ENCODE measurements around the gene TBC1D8. TPM values are rescaled to one million over a fixed set of nuclear protein-coding genes. Genes with fewer than 3 reads are reported as not detected.

TBC1D8 gene
- total RNA-seq, 2 experiments from 2014 or later: 1.0 to 1.8 TPM

DNA sequence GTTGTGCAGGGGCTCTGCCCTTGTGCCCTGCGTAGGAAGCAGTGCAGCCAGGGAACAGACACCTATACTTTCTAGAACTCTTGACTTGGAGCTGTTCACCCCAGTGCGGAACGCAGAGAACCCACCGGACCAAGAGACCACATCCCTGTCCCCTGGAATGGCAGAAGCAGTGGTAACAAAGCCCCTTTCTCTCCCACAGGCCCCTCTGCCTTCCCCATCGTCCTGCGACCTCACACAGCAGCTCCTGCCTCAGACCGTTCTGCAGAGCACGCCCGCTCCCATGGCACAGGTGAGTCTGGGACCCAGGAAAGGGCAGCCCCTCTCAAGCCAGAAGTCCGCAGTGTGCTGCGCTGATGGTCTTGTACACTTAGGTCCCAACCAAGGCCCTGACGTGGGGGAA, 173.7 kb downstream of the TBC1D8 start:
- ChIA-PET POLR2A (no interaction called here), CTCF (no interaction called here)
- Histone ChIP-seq H3K4me1 (ENCODE audit: insufficient read depth, low read length) (no peaks in the 10 kb centered on the region), H3K36me3 (ENCODE audit: insufficient read depth, low read length) (no peaks in the 10 kb centered on the region), H3K27ac (ENCODE audit: low read depth in 1 of 2, low read length in 2 of 2) (no peak overlapping the region), H3K27me3 (ENCODE audit: control insufficient read depth in 1 of 2, insufficient read depth in 2 of 2, low read length in 2 of 2) (no peaks in the 10 kb centered on the region), H3K9me3 (ENCODE audit: control insufficient read depth in 1 of 2, insufficient read depth in 1 of 2, low read length in 2 of 2) (no peaks in the 10 kb centered on the region), H3K4me3 (ENCODE audit: low read length) (no peak overlapping the region)
- Mint-ChIP-seq H3K27ac (no peak overlapping the region), H3K36me3 (ENCODE audit: low read depth) (peaks cover 4% of the 10 kb centered on the region), H3K27me3 (no peaks in the 10 kb centered on the region), H3K4me1 (ENCODE audit: low read depth) (no peaks in the 10 kb centered on the region), H3K9me3 (no peaks in the 10 kb centered on the region), H3K4me3 (no peak overlapping the region)
- DNase-seq: no peak
- ATAC-seq (ENCODE audit: poor library complexity): no peak
- no peak for TF ChIP-seq CTCF (IDR thresholded peaks at IDR 0.05)
- intact Hi-C loops (cut with DNase I, micrococcal nuclease): no loop called here

DNA sequence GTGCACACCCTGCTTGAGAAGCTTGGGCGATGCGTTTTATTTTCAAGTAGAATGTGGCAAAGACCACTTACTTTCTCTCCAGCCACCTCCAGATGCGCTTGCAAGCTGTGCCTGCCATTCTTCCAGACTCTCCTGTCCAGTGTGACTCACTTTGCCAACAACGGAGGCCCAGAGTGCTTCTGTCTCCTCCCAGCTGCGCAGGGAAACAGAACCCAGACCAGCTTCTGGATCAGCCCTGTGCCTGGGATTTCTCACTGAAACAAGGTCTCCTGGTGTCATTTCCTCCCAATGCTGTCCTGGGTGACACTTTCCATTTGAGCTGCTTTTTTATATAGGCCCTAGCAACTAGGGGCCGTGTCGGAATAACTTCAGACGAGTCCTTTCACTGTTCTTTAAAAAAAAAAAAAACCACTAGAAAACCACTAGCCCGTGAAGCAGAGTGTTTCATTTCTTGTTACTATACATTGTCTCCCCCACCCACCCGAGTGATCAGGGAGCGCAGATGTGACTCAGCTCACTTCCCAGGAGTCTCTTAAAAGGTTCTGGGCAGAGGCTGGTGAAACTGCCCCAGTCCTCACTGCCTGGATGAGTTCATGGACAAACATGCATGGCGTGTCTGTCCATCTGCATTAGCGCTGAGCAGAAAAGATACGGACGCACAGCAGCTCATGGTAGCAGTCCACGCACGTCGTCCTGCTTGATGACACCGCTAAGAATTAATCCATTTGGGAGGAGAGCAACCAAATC, 174.4 kb downstream of the TBC1D8 start:
- H3K27ac ChIP-seq (ENCODE audit: low read depth in 1 of 2, low read length in 2 of 2): no peak overlapping the region
- no peak overlapping the region for H3K27ac Mint-ChIP-seq
- no peaks in the 10 kb centered on the region for H3K9me3 Mint-ChIP-seq
- DNase-seq (no peak), ATAC-seq (ENCODE audit: poor library complexity) (no peak)
- H3K4me3 Mint-ChIP-seq: no peak overlapping the region
- H3K36me3 Mint-ChIP-seq (ENCODE audit: low read depth): peaks cover 4% of the 10 kb centered on the region
- CTCF ChIA-PET: interaction anchor here (0.6 kb wide), 1 partner anchor 398 kb away, joined by 3 read pairs; no protein-coding TSS in a partner anchor
- H3K27me3 ChIP-seq (ENCODE audit: control insufficient read depth in 1 of 2, insufficient read depth in 2 of 2, low read length in 2 of 2): no peaks in the 10 kb centered on the region
- H3K9me3 ChIP-seq (ENCODE audit: control insufficient read depth in 1 of 2, insufficient read depth in 1 of 2, low read length in 2 of 2): no peaks in the 10 kb centered on the region
- TF ChIP-seq CTCF (IDR thresholded peaks at IDR 0.05): no peak
- H3K4me1 Mint-ChIP-seq (ENCODE audit: low read depth): no peaks in the 10 kb centered on the region
- H3K4me3 ChIP-seq (ENCODE audit: low read length): no peak overlapping the region
- no peaks in the 10 kb centered on the region for H3K27me3 Mint-ChIP-seq
- intact Hi-C loops (cut with DNase I, micrococcal nuclease): no loop called here
- H3K4me1 ChIP-seq (ENCODE audit: insufficient read depth, low read length): no peaks in the 10 kb centered on the region
- no peaks in the 10 kb centered on the region for H3K36me3 ChIP-seq (ENCODE audit: insufficient read depth, low read length)
- POLR2A ChIA-PET: no interaction called here

- ChIA-PET CTCF (no interaction called here), POLR2A (no interaction called here)
- H3K4me3 Mint-ChIP-seq: no peak overlapping the region
- no peaks in the 10 kb centered on the region for H3K9me3 Mint-ChIP-seq
- no peaks in the 10 kb centered on the region for H3K4me1 Mint-ChIP-seq (ENCODE audit: low read depth)
- H3K27ac Mint-ChIP-seq: no peak overlapping the region
- H3K27ac ChIP-seq (ENCODE audit: low read depth in 1 of 2, low read length in 2 of 2): no peak overlapping the region
- H3K36me3 Mint-ChIP-seq (ENCODE audit: low read depth): peaks cover 8% of the 10 kb centered on the region
- ATAC-seq (ENCODE audit: poor library complexity): no peak
- TF ChIP-seq CTCF (IDR thresholded peaks at IDR 0.05): no peak
- H3K36me3 ChIP-seq (ENCODE audit: insufficient read depth, low read length): no peaks in the 10 kb centered on the region
- no peaks in the 10 kb centered on the region for H3K27me3 Mint-ChIP-seq
- intact Hi-C loops (cut with DNase I, micrococcal nuclease): no loop called here
- H3K4me3 ChIP-seq (ENCODE audit: low read length): no peak overlapping the region
- no peaks in the 10 kb centered on the region for H3K9me3 ChIP-seq (ENCODE audit: control insufficient read depth in 1 of 2, insufficient read depth in 1 of 2, low read length in 2 of 2)
- H3K4me1 ChIP-seq (ENCODE audit: insufficient read depth, low read length): no peaks in the 10 kb centered on the region
- DNase-seq: no peak
- no peaks in the 10 kb centered on the region for H3K27me3 ChIP-seq (ENCODE audit: control insufficient read depth in 1 of 2, insufficient read depth in 2 of 2, low read length in 2 of 2)
Measured at GRCh38 chr2:100976061-100976460, 175.1 kb downstream of the TBC1D8 start.
